ENCODE results near the gene CSNK1G2. TPM values are rescaled to one million over a fixed set of nuclear protein-coding genes. Genes with fewer than 3 reads are reported as not detected.

CSNK1G2 gene
- total and polyA plus RNA-seq, 2 of the 13 experiments (the other 11 are each of a cell fraction or from before 2014, with no cell fraction given): 53.8 to 72.5 TPM

DNA sequence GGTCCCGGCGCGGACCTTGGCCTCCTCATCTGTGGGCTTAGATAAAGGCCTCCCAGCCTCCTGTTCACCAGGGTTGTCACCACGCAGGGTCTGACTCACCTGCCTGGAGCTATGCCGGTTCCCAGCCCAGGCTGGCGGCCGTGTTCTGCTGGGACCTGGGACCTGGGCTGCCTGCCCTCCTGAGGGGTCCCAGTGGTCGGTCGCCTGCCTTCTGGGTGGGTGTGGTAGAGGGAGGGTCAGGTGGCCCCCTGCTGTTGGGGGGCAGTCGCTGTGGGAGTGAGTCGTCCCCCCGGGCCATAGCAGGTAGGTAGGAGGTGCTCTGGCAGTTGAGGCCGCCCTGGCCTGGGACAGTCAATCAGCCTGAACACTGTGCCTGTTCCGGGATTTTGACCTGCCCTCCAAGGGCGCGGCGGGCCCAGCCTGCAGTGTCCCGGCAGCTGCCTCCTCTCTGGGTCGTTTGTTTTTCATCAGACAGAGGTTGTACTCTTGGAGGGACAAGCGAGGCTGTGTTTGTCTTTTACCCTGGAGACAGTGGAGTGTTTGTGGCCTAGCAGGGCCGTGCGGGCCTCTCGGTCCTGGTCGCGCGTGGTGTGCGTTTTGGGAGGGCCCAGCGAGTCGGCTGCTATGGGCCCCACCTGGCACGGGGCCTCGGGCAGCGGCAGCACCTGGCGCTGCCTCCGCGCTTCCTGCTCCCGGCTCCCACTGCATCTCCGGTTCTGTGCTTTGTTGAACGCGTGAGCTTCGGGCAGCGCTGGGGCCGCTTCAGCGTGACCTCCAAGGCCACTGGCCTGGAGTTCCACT lies 33.2 kb upstream of the CSNK1G2 start (continued):
- TF ChIP-seq PRDM10 (CRISPR knock-in tag; IDR thresholded peaks at IDR 0.05; ENCODE audit: low read depth) (no peak), POGK (CRISPR knock-in tag; conservative IDR thresholded peaks at IDR 0.05) (no peak; the same call in 1 of the 2 replicates), ZNF709 (CRISPR knock-in tag; IDR thresholded peaks at IDR 0.05) (no peak), SALL1 (CRISPR knock-in tag; IDR thresholded peaks at IDR 0.05) (no peak; the same call in none of the 2 replicates), ZNF121 (CRISPR knock-in tag; IDR thresholded peaks at IDR 0.05) (peak; percentile 91), HNRNPUL1 (IDR thresholded peaks at IDR 0.05; ENCODE audit: low read depth, low read length) (no peak), CREM (IDR thresholded peaks at IDR 0.05) (no peak), CREM (CRISPR knock-in tag; IDR thresholded peaks at IDR 0.05) (no peak), GRHL1 (CRISPR knock-in tag; conservative IDR thresholded peaks at IDR 0.05) (no peak), CCDC6 (CRISPR knock-in tag; IDR thresholded peaks at IDR 0.05) (no peak), SUZ12 (IDR thresholded peaks at IDR 0.05; ENCODE audit: low read depth, low read length) (no peak), ZNF644 (CRISPR knock-in tag; IDR thresholded peaks at IDR 0.05; ENCODE audit: low read depth) (no peak), SOX5 (CRISPR knock-in tag; IDR thresholded peaks at IDR 0.05; ENCODE audit: borderline replicate concordance) (no peak), ZNF414 (CRISPR knock-in tag; IDR thresholded peaks at IDR 0.05) (0 out of 2 replicates have a peak, but pooled peaks have one; percentile 60)
- TF ChIP-seq, protein P1, sequence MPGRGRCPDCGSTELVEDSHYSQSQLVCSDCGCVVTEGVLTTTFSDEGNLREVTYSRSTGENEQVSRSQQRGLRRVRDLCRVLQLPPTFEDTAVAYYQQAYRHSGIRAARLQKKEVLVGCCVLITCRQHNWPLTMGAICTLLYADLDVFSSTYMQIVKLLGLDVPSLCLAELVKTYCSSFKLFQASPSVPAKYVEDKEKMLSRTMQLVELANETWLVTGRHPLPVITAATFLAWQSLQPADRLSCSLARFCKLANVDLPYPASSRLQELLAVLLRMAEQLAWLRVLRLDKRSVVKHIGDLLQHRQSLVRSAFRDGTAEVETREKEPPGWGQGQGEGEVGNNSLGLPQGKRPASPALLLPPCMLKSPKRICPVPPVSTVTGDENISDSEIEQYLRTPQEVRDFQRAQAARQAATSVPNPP (CRISPR knock-in tag; IDR thresholded peaks at IDR 0.05): no peak
- TF ChIP-seq, protein P2, sequence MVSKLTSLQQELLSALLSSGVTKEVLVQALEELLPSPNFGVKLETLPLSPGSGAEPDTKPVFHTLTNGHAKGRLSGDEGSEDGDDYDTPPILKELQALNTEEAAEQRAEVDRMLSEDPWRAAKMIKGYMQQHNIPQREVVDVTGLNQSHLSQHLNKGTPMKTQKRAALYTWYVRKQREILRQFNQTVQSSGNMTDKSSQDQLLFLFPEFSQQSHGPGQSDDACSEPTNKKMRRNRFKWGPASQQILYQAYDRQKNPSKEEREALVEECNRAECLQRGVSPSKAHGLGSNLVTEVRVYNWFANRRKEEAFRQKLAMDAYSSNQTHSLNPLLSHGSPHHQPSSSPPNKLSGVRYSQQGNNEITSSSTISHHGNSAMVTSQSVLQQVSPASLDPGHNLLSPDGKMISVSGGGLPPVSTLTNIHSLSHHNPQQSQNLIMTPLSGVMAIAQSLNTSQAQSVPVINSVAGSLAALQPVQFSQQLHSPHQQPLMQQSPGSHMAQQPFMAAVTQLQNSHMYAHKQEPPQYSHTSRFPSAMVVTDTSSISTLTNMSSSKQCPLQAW (CRISPR knock-in tag; IDR thresholded peaks at IDR 0.05): no peak
- TF ChIP-seq, protein P3, sequence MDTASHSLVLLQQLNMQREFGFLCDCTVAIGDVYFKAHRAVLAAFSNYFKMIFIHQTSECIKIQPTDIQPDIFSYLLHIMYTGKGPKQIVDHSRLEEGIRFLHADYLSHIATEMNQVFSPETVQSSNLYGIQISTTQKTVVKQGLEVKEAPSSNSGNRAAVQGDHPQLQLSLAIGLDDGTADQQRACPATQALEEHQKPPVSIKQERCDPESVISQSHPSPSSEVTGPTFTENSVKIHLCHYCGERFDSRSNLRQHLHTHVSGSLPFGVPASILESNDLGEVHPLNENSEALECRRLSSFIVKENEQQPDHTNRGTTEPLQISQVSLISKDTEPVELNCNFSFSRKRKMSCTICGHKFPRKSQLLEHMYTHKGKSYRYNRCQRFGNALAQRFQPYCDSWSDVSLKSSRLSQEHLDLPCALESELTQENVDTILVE (CRISPR knock-in tag; IDR thresholded peaks at IDR 0.05): no peak
